ENCODE data around the gene ATF7IP.

DNA sequence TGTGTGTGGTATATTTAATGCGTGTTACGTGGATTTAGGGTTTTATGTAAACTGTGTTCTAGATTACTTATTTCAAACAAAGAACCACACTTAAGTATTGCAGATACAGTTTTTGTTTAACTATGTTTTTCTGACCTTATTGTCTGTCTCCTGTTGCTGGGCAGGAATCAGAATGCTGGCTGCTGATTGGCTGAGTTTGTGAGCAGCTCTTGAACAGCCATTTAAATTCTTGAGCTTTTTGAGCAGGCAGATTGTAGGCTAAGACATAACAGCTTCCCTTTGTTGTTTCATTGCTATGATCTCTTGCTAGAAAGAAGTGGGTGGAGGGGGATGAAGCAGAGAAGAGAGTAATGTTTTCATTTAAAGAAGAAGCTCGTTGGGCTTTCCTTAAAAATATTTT is 52.2 kb downstream of the ATF7IP start:
- no peak for TF ChIP-seq POLR2A (IDR thresholded peaks at IDR 0.05; ENCODE audit: low read depth, low read length)
- TF ChIP-seq POLR2AphosphoS5 (IDR thresholded peaks at IDR 0.05; ENCODE audit: low read depth, low read length): no peak
